Progenitor cell of endocrine pancreas (in vitro differentiated cells): Measurements from ENCODE around the gene CAPN2. TPM values are rescaled to one million over a fixed set of nuclear protein-coding genes. Genes with fewer than 3 reads are reported as not detected.

Source experiments
- DNase-seq: peaks from one replicate; pipeline ENCODE4 v3.0.0; 2021; ENCODE audit warnings: low spot score; ENCODE audit not compliant: unreplicated experiment
- H3K27ac Mint-ChIP-seq: 2 replicates; pipeline ENCODE4 v1.8.0; 2021; ENCODE audit warnings: mild to moderate bottlenecking, moderate library complexity, mixed read lengths
- H3K27me3 Mint-ChIP-seq: 2 replicates; pipeline ENCODE4 v1.8.0; 2021; ENCODE audit warnings: mixed read lengths
- H3K36me3 Mint-ChIP-seq: 2 replicates; pipeline ENCODE4 v1.8.0; 2022; ENCODE audit warnings: mixed read lengths; ENCODE audit not compliant: insufficient read depth
- H3K4me1 Mint-ChIP-seq: 2 replicates; pipeline ENCODE4 v1.8.0; 2021; ENCODE audit warnings: low read depth, mixed read lengths
- H3K4me3 Mint-ChIP-seq: 2 replicates; pipeline ENCODE4 v1.8.0; 2021; ENCODE audit warnings: low read depth, mild to moderate bottlenecking, moderate library complexity, mixed read lengths
- H3K9me3 Mint-ChIP-seq: 2 replicates; pipeline ENCODE4 v1.8.0; 2021; ENCODE audit warnings: low read depth, mixed read lengths
- total RNA-seq: library from RNA; stranded (reverse); gene quantifications from 2 replicates; pipeline ENCODE4 v1.2.1, GENCODE V29; 2021
- TF ChIP-seq, protein P1 (sequence below): fragments of 200-600 bp; sonication (generic); IDR thresholded peaks from one replicate; pipeline ENCODE4 v1.5.0; 2021; ENCODE audit warnings: antibody characterized with exemption, mild to moderate bottlenecking; ENCODE audit not compliant: unreplicated experiment

Gene CAPN2
- total RNA-seq, 1 donor from 2014 or later = 20.3 TPM

DNA sequence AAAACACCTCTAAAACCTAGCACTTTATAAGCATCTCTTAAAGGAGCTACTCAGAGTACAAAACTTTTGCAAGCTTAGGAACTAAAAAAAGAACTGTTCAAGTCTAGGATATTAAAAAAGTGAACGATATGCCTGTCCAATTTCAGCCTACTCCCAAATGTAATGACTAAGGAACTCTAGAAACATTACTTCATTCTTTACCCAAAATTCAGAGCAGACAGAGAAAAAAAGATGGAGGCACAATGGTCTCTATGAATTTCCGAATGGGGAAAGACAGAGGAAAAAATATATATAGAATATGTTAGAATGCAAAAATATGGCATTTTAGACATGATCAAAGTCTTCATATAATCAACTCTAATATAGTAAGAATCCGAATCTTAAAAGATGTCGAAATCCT, 72.2 kb downstream of the CAPN2 start:
- Mint-ChIP-seq H3K4me1 (peaks cover 13% of the 10 kb centered on the region), H3K36me3 (peaks cover 27% of the 10 kb centered on the region), H3K9me3 (no peaks in the 10 kb centered on the region), H3K27ac (no peak overlapping the region), H3K27me3 (no peaks in the 10 kb centered on the region), H3K4me3 (no peak overlapping the region)
- DNase-seq = no peak
- TF ChIP-seq, protein P1, sequence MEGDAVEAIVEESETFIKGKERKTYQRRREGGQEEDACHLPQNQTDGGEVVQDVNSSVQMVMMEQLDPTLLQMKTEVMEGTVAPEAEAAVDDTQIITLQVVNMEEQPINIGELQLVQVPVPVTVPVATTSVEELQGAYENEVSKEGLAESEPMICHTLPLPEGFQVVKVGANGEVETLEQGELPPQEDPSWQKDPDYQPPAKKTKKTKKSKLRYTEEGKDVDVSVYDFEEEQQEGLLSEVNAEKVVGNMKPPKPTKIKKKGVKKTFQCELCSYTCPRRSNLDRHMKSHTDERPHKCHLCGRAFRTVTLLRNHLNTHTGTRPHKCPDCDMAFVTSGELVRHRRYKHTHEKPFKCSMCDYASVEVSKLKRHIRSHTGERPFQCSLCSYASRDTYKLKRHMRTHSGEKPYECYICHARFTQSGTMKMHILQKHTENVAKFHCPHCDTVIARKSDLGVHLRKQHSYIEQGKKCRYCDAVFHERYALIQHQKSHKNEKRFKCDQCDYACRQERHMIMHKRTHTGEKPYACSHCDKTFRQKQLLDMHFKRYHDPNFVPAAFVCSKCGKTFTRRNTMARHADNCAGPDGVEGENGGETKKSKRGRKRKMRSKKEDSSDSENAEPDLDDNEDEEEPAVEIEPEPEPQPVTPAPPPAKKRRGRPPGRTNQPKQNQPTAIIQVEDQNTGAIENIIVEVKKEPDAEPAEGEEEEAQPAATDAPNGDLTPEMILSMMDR = no peak

DNA sequence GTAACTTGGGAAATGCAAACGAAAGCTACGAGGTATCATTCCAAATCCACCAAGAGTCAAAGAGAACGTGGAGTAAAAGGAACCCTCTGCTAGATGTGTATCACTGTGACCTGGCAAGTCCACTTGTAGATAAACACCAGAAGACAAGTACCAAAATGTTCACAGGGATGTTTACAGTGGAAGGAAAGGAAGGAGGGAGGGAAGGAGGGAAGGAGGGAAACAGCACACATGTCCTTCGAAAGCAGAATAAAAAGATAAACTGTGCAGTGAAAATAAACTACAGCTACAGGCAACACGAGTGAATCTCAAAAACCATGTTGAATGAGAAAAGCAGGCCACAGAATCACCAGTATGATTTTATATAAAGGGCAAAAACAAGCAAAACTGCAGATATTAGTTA, 73.5 kb downstream of the CAPN2 start:
- no peaks in the 10 kb centered on the region for H3K9me3 Mint-ChIP-seq
- H3K4me1 Mint-ChIP-seq = peaks cover 15% of the 10 kb centered on the region
- peaks cover 25% of the 10 kb centered on the region for H3K36me3 Mint-ChIP-seq
- H3K27me3 Mint-ChIP-seq = no peaks in the 10 kb centered on the region
- TF ChIP-seq, protein P1 = no peak
- no peak overlapping the region for H3K27ac Mint-ChIP-seq
- no peak overlapping the region for H3K4me3 Mint-ChIP-seq
- DNase-seq = no peak

DNA sequence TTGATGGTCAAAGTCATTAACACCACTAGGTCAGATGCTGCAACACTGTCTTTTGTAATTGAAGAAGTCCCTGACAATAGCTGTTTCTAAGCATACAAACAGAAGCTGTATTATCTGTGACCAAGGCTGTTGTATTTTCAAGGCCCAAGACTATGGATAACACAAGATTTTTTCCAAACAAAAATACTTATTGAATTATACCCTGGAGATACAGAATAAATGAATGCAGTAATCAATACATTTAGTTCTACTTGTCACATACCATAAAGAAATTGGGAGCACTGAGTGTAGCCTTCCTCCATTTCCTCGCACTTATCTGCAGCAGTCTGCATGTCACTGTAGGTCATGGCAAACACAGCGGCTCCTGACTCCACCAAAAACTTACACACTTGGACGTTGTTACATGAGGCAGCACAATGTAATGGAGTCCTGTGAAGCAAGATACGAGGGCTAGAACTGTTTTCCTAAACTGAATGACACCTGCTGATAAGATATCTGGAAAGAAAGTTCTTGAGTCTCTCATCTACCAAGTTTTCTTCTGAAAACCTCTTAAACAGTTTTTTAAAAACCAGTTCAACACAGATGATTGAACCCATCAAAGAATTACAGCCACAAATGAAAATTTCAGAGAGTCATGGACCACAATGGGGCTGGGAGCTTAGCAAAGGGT, 76.5 kb downstream of the CAPN2 start:
- Mint-ChIP-seq H3K4me3 (no peak overlapping the region), H3K9me3 (no peaks in the 10 kb centered on the region), H3K27me3 (no peaks in the 10 kb centered on the region), H3K36me3 (peaks cover 33% of the 10 kb centered on the region), H3K4me1 (peaks cover 18% of the 10 kb centered on the region), H3K27ac (peak overlapping the region; percentile 43)
- TF ChIP-seq, protein P1 = no peak
- no peak for DNase-seq

DNA sequence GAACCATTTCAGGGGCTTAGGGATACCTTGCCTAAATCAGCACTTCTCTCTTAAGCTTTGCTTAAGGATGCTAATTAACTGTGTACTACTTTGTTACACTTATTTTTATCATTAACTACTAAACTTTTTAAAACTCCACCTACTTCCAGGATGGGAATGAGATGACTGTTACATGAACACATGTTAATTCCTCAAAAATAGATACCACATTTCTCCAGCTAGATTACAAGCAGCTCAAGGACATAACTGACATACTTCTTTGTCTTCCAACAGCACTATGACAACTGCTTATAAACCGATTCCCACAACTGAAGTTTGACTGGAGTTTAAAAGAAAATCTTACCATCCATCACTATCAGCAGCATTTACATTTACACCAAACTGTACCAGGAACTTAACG, 79.7 kb downstream of the CAPN2 start:
- Mint-ChIP-seq H3K4me3 (no peak overlapping the region), H3K4me1 (peaks cover 16% of the 10 kb centered on the region), H3K27ac (no peak overlapping the region), H3K27me3 (no peaks in the 10 kb centered on the region), H3K36me3 (peaks cover 31% of the 10 kb centered on the region), H3K9me3 (no peaks in the 10 kb centered on the region)
- TF ChIP-seq, protein P1 = no peak
- no peak for DNase-seq

DNA sequence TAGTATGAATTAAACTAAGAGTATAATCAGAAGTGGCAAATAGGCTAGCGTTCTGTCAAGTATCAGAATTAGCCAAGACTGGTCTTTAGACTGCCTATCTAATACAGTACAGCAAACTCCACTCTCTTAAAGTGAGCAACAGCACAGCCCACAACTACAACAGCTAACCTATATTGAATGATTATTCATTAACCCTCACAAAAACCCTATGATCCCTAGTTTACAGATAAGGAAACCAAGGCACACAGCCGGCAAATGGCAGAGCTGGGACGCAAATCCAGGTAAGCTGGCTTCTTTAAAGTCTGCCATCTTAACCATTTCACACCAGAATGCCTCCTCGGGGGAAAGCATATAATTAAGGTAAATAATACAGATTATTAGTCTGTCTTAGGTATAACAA, 81.4 kb downstream of the CAPN2 start:
- TF ChIP-seq, protein P1 = no peak
- Mint-ChIP-seq H3K4me3 (no peak overlapping the region), H3K36me3 (peaks cover 33% of the 10 kb centered on the region), H3K27ac (peak overlapping the region; percentile 37), H3K4me1 (peaks cover 13% of the 10 kb centered on the region), H3K27me3 (no peaks in the 10 kb centered on the region), H3K9me3 (no peaks in the 10 kb centered on the region)
- DNase-seq = no peak
